CMK (cell line): ENCODE results near the gene UBE3B.
"Not testable (repeated sequence)": the region's sequence is repeated elsewhere in the genome, so short reads cannot be mapped to it uniquely, and the experiment has no call there.

ENCODE experiments used
- DNase-seq: peaks from one replicate; pipeline ENCODE4 v3.0.0-alpha.2; 2010; ENCODE audit warnings: low read depth

UBE3B gene

DNA sequence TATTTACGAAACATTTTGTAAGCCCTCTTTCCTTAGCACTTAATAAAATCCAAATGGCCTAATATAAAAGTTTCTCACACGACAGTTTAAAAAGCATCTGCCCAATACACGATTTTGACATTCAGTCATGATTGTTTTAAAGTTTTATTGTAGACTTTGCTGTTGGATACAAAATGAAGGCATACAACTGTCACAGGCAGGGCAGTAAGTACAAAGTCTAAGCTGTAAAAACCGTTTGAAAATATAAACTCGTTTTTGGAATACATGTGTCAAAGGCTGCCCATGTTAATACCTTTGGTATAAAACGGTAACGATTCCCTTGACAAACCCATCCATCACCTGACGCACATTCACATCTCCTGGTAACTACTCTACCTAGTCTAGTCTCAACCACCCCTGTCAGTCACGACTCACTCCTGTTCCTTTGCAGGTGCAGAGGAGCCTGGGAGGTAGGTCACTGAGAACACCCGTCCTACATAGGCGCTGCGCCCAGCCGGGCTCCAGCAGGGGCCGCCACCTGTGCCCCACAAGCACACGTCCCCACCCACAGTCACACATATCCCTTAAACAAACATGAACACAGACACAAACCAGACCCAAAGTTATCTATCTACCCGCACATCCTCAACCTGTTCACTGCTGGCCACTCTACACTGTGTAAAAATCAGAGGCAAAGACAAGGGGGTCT, 27.4 kb upstream of the UBE3B start:
- no peak for DNase-seq

DNA sequence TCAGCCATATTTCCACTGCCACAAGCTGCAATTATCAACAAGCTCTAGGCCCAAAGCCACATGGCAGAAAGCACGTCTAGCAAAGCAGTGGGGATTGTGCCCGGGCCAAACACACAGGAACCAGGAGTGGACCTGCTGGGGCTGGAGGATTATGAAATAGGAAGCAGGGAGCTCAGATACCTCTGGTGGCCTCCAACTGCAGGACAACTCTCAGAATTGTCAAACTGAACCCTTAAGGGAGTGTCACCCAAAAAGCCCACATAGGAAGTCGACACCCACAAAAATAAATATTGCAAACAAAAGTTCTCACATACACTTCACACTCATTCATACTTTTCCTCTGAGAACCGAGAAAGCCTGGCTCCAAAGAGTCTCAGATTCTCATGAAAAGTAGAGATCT, 26.5 kb upstream of the UBE3B start:
- no peak for DNase-seq

DNA sequence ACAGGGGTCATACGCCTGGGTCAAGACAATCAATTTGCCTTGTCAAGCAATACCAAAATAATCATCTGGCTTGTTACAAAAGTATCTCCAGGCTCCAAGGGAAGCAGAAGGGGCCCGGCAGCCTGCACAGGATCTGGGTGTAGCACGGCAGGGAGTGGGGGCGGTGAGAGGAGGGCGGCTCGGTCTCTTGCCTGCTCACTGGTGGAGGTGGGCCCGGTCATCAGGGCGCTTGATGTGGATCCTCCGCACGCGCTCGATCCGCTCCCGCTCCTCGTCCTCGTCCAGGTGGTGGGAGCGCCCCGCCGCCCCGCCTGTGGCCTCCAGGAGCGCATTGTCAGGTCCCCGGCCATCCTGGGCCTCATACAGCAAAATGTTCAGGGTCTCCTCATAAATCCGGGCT, 26.0 kb upstream of the UBE3B start:
- DNase-seq = no peak

DNA sequence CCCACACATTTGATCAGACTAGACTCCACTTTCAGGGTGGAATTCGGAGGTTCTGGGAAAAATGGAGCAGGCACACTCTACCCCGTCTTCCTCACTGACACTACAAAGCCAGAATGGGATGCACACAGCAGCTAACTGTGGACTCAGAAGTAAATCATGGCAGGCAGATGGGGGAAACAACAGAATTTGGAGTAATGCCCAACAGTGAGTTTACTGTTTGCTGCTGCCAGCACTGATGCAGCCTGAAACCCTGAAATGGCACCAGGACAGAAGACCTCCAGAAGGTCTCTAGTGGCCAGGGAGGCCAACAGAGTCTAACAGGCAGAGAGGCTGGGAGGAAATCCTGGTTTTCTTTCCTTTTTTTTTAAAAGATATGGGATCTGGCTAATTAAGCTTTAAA, 24.9 kb upstream of the UBE3B start:
- DNase-seq = no peak

DNA sequence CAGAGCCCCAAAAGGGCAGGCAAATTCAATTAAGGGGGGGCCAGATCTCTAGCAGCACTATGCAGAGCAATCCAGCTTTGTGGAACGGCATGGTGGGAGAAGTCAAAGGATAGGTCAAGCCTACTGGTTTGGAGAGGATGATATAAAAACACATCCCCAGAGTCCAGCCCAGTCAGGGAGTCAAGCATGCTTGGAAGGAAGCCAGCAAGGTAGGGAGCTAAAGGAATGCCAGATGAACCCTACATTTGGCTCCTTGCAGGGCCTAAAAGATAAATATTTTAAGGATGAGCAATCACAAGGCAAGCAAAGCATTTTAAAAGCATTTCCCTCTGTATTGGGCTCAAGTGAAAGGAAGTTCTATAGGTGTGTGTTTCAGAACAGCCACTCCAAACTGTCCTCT, 21.7 kb upstream of the UBE3B start:
- no peak for DNase-seq

DNA sequence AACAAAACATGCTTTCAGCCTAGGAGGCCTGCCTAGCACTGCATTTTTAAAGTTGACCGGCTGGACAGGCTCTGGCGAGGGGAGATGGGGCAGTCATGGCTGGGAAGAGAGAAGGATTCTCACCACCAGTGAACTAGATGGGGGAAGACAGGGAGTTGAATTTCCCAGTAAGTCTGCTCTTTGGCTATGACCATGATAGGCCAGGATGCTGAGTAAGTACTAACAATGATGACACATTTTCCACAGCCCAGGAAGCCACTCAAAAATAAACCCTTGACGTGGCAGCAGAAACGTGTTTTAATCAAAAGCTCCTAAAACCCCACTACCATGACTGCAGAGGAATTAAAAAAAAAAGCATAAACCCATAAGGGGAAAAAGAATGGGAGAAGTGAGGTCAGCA, 19.3 kb upstream of the UBE3B start:
- DNase-seq = no peak

DNA sequence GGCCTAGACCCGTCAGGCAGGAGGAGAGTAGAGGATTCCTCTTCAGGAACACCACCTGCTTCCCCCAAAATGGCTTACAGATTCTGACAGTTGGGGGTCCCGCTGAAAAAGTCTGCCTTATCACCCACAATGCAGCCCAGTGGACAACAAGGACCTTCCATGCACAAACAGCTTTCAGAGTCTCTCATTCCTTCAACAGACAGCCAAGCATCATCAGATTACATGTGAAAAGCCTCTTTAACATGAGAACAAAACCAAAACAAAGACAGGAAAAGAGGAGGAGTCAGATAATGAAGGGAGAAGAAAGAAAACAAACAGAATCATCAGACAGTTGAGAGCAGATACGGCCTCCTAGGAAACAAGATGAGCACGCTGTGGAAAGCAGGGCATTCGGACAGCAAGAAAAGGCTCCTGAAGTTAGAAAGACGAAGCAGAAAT, 18.6 kb upstream of the UBE3B start:
- DNase-seq = no peak

DNA sequence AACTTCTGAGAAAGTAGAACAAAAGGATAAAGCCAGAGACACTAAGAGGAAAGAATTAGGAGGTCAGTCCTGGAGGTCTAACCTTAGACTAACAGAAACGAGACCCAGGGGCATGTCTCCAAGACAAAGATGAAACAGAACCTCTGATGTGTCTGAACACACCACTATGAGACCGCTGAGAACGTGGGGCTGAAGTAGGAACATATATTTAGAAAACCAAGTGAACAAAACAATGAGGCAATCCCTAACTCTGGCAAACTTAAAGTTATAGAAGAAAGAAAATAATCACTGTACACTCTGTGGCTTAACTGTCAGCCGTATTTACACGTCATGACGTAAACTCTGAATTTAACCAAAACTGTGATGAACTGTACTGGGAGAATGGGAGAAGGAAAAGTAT, 18.2 kb upstream of the UBE3B start:
- DNase-seq = no peak

DNA sequence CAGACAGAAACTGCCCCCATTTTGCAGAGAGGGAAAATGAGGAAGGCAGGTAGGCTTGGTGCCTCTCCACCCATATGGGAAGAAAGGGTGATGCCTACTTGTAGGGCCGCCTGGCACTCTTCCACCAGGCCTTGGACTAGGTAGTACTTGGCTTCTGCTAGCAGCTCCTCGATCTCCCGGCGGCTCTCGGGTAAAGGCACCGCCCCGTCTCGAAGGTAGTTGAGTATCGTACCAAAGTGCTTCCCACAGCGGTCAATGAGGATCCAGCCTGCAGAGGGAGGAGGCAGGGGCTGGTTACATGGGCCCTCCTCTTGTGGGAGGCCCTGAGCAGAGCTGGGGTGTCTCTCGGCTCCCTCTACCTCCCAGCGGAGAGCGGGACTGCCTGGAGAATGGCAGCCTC, 16.9 kb upstream of the UBE3B start:
- DNase-seq = no peak

DNA sequence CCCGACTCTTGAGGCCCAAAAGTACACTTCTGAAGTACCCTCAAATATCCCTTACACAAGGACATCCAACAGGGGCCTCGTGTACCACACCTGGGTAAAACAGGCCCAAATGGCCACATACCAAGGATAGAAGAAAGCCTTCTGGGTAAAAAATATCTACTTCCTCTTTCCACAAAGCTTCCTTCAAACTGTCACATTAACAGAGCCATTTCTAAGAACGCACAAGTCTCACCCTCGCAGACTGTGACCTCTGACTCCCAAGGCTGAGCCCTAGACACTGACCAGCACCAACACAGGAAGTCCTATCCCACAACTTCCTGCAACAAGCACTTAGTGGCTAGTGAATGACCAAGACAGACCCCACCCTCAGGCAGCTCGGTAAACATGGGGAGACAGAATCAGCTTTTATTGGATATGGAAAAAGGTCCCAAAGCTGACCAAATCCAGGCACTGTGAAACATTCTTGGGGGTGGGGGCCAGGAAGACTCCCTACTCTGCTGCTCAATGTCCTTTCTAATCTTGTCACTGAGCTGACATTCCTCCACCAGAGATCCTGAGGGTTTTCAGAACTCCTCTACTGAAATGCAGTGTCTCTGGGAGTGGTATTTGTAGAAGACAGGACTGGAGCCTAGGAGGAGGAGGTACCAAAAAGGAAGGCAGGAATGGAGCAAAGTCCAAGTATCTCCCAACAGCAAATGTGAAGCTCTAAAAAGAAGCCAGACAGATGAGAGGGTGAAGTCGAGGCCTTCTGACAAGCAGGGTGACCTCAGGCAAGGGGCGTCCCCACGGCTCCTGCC, 16.2 kb upstream of the UBE3B start:
- DNase-seq = peak; percentile 64

DNA sequence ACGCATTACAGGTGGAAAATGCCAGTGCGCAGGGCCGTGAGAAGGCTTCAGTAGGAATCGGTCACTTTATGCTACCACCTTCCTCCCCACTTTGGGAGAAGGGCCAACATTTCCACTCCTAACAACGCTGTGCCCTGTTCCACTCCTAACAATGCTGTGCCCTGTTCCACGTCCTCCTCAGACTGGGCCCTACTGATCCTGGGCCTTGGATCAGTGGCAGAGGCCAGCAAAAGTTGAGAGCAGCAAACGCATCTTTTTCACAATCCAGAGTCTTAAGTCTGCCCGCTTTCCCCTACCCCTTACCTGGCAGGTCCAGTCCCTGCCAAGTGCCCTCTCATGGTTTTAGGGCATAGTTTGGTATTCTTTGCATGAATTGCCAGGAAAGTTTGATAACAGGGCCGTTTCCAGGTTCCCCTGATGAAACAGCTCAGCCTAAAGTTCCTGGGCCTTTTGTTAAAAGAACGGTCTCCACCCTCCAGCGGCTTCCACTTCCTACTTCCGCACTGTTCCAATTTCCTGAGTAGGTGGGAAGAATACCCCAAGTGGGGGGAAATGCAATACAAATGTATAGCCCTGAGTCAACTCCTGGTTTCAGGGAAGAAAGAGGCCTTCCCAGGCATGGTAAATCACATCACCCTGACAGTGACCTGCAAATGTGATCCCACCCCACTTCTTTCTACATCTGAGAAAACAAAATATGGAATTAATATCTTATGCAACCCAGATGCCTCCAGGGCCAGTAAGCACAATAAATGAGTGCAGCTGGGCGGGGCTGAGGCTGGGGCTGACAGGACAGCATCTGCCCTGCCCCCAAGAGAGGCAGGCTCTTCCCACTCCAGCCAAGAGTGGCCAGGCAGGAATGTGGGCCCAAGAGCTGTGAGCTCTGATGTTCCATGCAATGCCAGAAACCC, 15.3 kb upstream of the UBE3B start:
- DNase-seq = no peak

DNA sequence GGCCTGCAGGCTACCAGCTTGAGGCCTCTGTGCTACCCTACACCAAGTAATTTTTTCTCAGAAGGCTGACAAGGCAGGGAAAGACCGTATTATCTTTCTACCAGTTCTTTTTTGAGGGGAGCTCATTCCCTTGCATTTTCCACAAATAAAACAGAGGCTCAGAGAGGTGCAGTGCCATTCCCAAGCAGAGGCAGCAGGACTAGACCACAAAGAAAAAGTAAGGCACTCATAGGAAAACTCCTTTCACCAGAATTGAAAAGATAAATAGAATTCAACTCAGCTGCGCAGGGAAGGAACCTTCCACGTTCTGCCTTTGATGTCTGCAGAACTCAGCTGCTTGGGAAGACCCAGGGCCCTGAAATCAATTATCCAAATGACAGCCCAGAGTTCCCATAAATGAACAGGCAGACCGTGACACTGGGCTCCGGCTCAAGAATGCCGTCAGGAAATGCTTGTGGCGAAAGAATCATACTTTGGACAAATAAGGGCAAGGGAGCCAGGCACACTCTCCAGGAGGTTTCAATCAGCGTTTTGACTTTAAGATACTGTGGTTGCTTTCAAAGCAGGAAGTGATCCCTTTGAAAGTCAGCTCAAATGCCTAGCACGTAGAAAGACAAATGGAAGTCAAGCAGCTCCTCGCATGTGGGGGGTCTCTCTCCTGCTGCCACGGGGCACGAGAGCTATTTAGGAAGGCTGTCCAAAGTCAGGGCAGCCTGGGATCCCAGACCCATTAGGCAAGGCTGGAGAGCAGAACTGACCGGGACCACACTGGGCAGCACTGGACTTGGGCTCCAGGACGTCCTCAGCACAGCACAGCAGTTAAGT, 14.4 kb upstream of the UBE3B start:
- no peak for DNase-seq

DNA sequence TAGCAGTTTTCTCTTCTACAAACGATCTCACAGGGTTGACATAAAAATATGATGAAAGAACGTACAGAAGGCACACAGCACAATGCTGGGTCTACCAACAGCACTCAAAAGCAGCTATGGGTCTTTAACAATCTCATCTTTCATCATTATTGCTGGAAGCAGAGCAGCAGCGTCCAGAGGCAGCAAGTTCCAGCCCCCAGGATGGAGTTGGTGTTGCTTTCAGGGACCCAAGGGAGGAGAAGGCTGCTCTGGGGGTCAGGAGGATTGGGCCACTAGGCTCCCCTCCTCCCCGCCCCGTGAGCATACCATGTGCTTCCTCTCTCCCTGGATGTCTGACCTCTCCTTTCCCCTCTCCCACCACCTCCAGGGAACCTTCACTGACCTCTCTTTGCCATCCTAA, 13.7 kb upstream of the UBE3B start:
- DNase-seq = no peak

DNA sequence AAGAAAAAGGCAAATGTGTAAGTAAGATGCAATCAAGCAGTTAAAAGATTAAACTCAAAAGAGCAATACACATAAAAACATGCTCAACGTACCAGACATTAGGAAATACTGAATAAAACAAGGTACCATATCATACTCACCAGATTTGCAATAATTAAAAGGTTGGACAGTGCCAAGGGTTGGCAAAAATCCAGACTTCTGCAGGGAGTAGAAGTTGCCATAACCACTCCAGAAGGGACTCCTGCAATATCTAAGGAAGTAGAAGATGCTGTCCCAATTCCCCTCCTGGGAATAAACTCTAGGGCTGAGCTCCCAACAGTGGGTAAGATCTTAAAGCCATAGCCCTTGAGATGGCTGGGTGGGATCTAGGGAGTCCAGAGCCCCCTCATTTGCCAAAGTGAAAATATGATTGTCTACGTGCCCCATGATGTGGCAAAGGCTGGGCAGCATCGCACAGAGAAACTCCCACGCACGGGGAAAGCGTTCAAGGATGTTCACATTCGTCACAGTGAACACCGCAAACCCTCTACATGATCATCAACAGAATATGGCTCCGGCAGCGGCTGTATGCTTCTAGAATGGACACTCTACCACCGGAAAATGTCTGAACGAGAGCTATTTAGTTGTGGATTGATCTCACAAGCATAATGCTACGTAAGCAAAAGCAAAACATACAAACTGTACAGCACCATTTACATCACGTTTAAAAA, 12.6 kb upstream of the UBE3B start:
- DNase-seq = no peak

DNA sequence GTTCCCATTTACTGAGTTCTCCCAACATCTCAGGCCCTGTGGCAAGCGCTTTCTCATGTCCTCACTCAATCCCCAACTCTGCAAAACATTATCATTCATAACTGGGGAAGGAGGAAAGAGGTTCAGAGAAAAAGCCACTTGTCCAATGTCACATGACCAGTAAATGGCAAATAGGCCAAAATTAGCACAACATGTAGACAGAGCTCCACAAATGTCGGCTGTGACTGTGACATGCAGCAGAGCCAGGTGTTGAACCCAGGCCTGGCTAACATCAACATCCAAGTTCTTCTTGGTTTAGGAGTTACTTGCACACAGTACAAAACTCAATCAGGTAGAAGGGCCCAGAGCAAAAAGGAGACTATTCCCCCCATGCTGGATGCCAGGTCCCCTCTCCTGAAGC, 11.1 kb upstream of the UBE3B start:
- DNase-seq = no peak

DNA sequence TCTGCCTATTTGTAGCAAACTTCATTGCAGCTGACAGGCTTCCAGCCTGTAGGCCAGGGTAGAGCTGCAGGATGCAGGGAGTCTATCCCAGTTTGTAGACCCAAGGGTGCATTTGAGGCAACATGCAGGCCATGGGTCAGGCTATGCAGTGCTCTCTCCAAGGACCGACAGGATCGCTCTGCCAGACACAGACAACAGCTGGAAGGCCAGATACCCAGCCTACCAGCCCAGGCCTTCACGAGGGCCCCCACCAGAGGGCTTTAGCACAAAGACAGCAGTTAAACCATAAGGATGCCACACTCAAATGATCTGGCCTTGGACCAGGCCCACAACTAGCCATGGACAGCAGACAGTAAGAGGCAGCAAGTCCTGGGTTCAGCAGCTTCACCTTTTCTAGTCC, 10.6 kb upstream of the UBE3B start:
- no peak for DNase-seq

DNA sequence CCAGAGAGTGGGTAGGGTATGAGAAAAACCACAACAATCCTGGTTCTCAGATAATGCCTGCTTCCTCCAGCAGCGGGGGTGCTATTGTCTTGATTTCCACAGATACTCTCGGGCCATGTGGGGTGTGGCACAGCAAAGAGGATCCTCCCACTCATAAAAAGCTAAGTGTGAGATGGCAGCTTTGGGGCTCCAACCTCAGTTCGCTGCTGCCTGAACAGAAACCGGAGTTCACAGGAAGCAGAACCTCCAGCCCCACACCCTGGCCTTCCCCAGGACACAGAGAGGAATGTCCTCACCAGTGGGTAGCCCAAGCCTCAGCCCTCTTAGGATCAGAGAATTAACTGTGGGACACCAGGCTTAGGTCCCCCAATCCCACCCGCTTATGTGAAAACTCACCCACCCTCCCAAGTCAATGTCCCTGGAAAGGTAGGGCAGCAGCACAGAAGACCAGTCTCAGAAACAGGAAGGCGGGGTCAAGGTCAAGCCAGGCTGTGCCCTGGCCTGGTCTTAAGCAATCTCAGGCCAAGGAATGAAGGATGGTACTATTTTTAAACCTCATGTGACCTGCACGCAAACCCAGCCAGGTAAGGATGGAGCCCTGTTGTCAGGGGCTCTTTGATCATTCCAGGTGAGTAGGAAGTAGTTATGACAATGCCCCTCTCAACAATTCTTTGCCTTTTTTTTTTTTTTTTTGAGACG, 9.3 kb upstream of the UBE3B start:
- DNase-seq = peak; percentile 46

DNA sequence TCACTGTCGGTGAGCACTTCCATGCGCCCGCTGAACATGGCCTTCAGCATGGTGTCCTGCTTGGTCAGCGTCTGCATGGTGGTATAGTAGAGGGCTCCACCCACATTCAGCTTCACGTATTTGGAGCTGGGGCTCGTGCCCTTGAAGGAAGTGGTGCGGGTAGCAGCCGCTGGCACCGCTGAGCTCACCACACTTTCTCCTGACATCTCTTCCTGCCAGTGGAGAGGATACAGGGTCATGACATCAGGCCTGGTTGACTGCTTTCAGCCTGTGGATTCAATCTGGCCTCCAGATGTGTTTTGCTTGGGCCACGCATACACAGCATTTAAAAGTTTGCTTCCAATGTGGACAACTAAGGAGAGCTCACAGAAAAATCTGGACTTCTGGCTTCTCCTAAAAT, 7.9 kb upstream of the UBE3B start:
- DNase-seq = peak; percentile 4

DNA sequence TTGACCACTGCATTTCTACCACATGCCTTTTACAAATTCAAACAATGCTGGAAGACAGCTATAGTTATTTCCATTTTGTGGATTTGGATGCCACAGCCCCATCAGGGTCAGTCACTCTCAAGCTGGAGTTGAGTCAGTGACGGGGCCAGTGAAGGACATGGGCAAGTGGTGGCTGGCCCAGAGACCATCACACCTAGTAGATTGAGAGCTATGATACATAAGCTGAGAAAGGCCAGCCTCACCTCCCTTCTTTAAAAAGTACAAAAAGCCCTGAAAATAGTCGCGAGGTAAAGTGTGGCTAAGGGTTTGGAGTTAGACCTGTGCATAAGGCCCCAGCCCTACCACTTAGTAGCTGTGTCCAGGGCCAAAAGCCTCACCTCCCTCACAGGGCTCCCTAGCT, 4.4 kb upstream of the UBE3B start:
- DNase-seq = no peak

DNA sequence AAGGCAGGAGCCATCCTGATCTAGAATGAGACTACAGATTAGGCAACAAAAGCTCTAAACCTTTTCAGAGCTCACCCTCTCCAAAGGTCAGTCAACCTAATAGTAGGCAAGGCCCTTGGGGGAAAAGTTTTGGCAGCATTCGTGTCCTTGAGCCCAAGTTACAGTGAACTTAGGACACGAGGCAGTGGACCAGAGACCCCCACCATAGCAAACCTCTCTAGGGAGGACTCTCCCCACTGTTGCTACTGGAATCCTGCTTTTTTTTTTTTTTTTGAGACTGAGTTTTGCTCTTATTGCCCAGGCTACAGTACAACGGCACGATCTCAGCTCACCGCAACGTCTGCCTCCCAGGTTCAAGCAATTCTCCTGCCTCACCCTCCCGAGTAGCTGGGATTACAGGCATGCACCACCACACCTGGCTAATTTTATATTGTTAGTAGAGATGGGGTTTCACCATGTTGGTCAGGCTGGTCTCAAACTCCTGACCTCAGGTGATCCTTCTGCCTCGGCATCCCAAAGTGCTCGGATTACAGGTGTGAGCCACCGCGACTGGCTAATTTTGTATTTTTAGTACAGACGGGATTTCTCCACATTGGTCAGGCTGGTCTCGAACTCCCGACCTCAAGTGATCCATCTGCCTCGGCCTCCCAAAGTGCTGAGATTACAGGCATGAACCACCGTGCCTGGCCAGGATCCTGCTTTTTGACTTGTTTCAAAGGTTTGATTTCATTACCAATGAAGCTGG, 3.7 kb upstream of the UBE3B start:
- DNase-seq = not testable (repeated sequence)
